AG04450 (cell line): ENCODE measurements around the gene MYBPC2. TPM values are rescaled to one million over a fixed set of nuclear protein-coding genes. Genes with fewer than 3 reads are reported as not detected.
A peak's percentile ranks its signal among the peaks of the same experiment; 100 is the strongest.

Experiments used
- CTCF ChIA-PET: fragments of 300-600, 350-600 bp; formaldehyde crosslinking; extraction: SDS; loops from one replicate; lab custom pipeline; 2022; ENCODE audit warnings: antibody characterized with exemption, inconsistent platforms; lab: Charles Lee
- POLR2A ChIA-PET: fragments of 350-600 bp; formaldehyde crosslinking; extraction: SDS; loops from one replicate; lab custom pipeline; 2021; ENCODE audit warnings: antibody characterized with exemption, inconsistent platforms; lab: Yijun Ruan, JAX
- DNase-seq: peaks from one replicate; pipeline ENCODE4 v3.0.0-alpha.2; 2011; ENCODE audit warnings: low read depth, low spot score
- H3K27ac ChIP-seq: one replicate; pipeline ENCODE4 v1.5.1; 2012; ENCODE audit warnings: low read depth, low read length, control low read depth
- H3K27me3 ChIP-seq: one replicate; pipeline ENCODE4 v1.6.0; 2012; ENCODE audit warnings: low read length; ENCODE audit not compliant: control insufficient read depth, insufficient read depth
- H3K4me3 ChIP-seq: 2 replicates; pipeline ENCODE4 v1.5.1; 2011; ENCODE audit warnings: mild to moderate bottlenecking, low read depth, low read length, control low read depth
- H3K9me3 ChIP-seq: 2 replicates; pipeline ENCODE4 v1.5.1; 2012; ENCODE audit warnings: low read length; ENCODE audit not compliant: control insufficient read depth, insufficient read depth
- CTCF ChIP-seq: IDR thresholded peaks from 2 replicates; pipeline ENCODE4 v1.5.1; 2011; ENCODE audit warnings: low read depth, low read length, control low read depth, inconsistent platforms
- polyA plus RNA-seq: library from polyadenylated mRNA; depleted of rRNA; stranded (reverse); fragments of >200 nt; gene quantifications from 2 replicates; pipeline ENCODE4 v1.2.3, GENCODE V29; 2011

The MYBPC2 gene
- polyA plus RNA-seq, 1 experiment = not detected

- peaks cover 13% of the 10 kb centered on the region for H3K9me3 ChIP-seq
- no peaks in the 10 kb centered on the region for H3K27me3 ChIP-seq
- H3K4me3 ChIP-seq = no peak overlapping the region
- DNase-seq = no peak
- TF ChIP-seq CTCF = no peak
- CTCF ChIA-PET = interaction anchor here (0.8 to 1.5 kb wide), 3 partner anchors 15 to 309 kb away, joined by 3 to 4 read pairs (median 4); no protein-coding TSS in a partner anchor
- H3K27ac ChIP-seq = no peak overlapping the region
- POLR2A ChIA-PET = no interaction called here
These were observed 42.4 kb downstream of the MYBPC2 start for GRCh38 chr19:50475101-50475568.

GRCh38 chr19:50475736-50476223, 43.1 kb downstream of the MYBPC2 start:
- Histone ChIP-seq H3K27me3 (no peaks in the 10 kb centered on the region), H3K9me3 (peaks cover 13% of the 10 kb centered on the region), H3K4me3 (no peak overlapping the region; the same call in 1 of the 2 replicates), H3K27ac (no peak overlapping the region)
- ChIA-PET POLR2A (interaction anchor here (1.3 kb wide), 1 partner anchor 35 kb away, joined by 3 read pairs; the partner anchor contains the start of gene JOSD2), CTCF (no interaction called here)
- no peak for DNase-seq
- TF ChIP-seq CTCF = no peak

- peaks cover 13% of the 10 kb centered on the region for H3K9me3 ChIP-seq
- TF ChIP-seq CTCF = no peak
- H3K27me3 ChIP-seq = no peaks in the 10 kb centered on the region
- ChIA-PET CTCF (no interaction called here), POLR2A (interaction anchor here (1.3 kb wide), 1 partner anchor 35 kb away, joined by 3 read pairs; the partner anchor contains the start of gene JOSD2)
- peak; percentile 86 for DNase-seq
- H3K27ac ChIP-seq = peak within 1 kb of the TSS; percentile 68
- H3K4me3 ChIP-seq = peak within 1 kb of the TSS; percentile 90
These were observed 43.7 kb downstream of the MYBPC2 start, which contains the start of the genes EMC10 and GARIN5A for GRCh38 chr19:50476224-50476906. EMC10 (plus strand) TSS chr19:50476507; CDS start chr19:50476545, 38 bp downstream. GARIN5A (minus strand) TSS chr19:50476848; CDS start chr19:50476388, 460 bp downstream.

- CTCF ChIA-PET = interaction anchor here (0.7 kb wide), 2 partner anchors 8 to 328 kb away, joined by 3 read pairs; no protein-coding TSS in a partner anchor
- Histone ChIP-seq H3K27ac (no peak overlapping the region), H3K4me3 (peak overlapping the region; percentile 90), H3K9me3 (peaks cover 13% of the 10 kb centered on the region), H3K27me3 (no peaks in the 10 kb centered on the region)
- POLR2A ChIA-PET = interaction anchor here (1.3 kb wide), 1 partner anchor 34 kb away, joined by 3 read pairs; the partner anchor contains the start of gene JOSD2
- no peak for DNase-seq
- no peak for TF ChIP-seq CTCF
These were observed 44.2 kb downstream of the MYBPC2 start for GRCh38 chr19:50476907-50477238.
